A549 (cell line): ENCODE measurements around the gene SREBF1. TPM values are rescaled to one million over a fixed set of nuclear protein-coding genes. Genes with fewer than 3 reads are reported as not detected.

Source experiments
- ATAC-seq, 2 experiments: fragments of 200-7000 bp in 1 of 2; fragments of >200 bp in 1 of 2; cut with Nextera tagmentation in 1 of 2; cut with Tn5 transposase in 1 of 2; 3 replicates each; pipeline versions ENCODE4 v1.8.0 to v1.9.1; 2018 to 2020; ENCODE audit warnings: mild to moderate bottlenecking in 1 of 2, moderate library complexity in 1 of 2
- CTCF ChIA-PET: fragments of 300-600 bp; sonication (Branson Sonifier 250); formaldehyde crosslinking; extraction: SDS; loops from one replicate; lab custom pipeline; 2021; ENCODE audit warnings: antibody characterized with exemption, inconsistent platforms; lab: Yijun Ruan, JAX
- POLR2A ChIA-PET: fragments of 350-600 bp; formaldehyde crosslinking; extraction: SDS; loops from one replicate; lab custom pipeline; 2021; ENCODE audit warnings: antibody characterized with exemption, inconsistent platforms; lab: Yijun Ruan, JAX
- DNase-seq, 2 experiments: peaks; one replicate each; pipeline versions ENCODE4 v3.0.0 to v3.0.0-alpha.2; 2011 to 2016; ENCODE audit warnings: low read depth in 1 of 2, low spot score in 1 of 2
- FAIRE-seq: peaks from 2 replicates; lab custom pipeline; 2011; peaks lifted over from hg19 to GRCh38; lab: Jason Lieb, UNC
- H3K27ac ChIP-seq, 2 experiments: fragments of >200 bp; sonication (Bioruptor Twin); formaldehyde crosslinking; 3 replicates each; pipeline ENCODE4 v1.5.1; 2016 to 2017
- H3K4me1 ChIP-seq: fragments of >200 bp; sonication (Bioruptor Twin); formaldehyde crosslinking; 3 replicates; pipeline ENCODE4 v1.6.1; 2016
- H3K4me2 ChIP-seq: fragments of >200 bp; sonication (Bioruptor Twin); formaldehyde crosslinking; 3 replicates; pipeline ENCODE4 v1.6.1; 2016
- H3K4me3 ChIP-seq: fragments of >200 bp; sonication (Bioruptor Twin); formaldehyde crosslinking; 3 replicates; pipeline ENCODE4 v1.5.1; 2016
- H3K9me3 ChIP-seq: fragments of >200 bp; sonication (Bioruptor Twin); formaldehyde crosslinking; 3 replicates; pipeline ENCODE4 v1.6.1; 2016
- BHLHE40 ChIP-seq: IDR thresholded peaks from 2 replicates; pipeline ENCODE4 v1.6.1; 2012; ENCODE audit warnings: low read depth, low read length, inconsistent platforms
- CBX8 ChIP-seq: fragments of 200-600 bp; sonication (generic); IDR thresholded peaks from 2 replicates; pipeline ENCODE4 v1.6.1; 2016
- CEBPB ChIP-seq, 2 experiments: fragments of >200 bp in 1 of 2; sonication (Bioruptor Twin) in 1 of 2; formaldehyde crosslinking in 1 of 2; IDR thresholded peaks; 2 replicates each; pipeline ENCODE4 v1.6.1; 2012 to 2016
- CHD4 ChIP-seq: fragments of 200-600 bp; sonication (generic); IDR thresholded peaks from 2 replicates; pipeline ENCODE4 v1.6.1; 2016; ENCODE audit warnings: antibody characterized with exemption, mild to moderate bottlenecking, borderline replicate concordance
- EHF ChIP-seq: fragments of 250-450 bp; sonication (Bioruptor Pico); IDR thresholded peaks from 2 replicates; pipeline ENCODE4 v1.5.0; 2020; ENCODE audit warnings: mild to moderate bottlenecking
- EP300 ChIP-seq, 2 experiments: fragments of >200 bp; sonication (Bioruptor Twin); formaldehyde crosslinking; IDR thresholded peaks; 2 replicates in 1 of 2; 3 replicates in 1 of 2; pipeline ENCODE4 v1.6.1; 2016 to 2017
- FOSB ChIP-seq: fragments of 250-450 bp; sonication (Bioruptor Pico); IDR thresholded peaks from 2 replicates; pipeline ENCODE4 v1.5.0; 2020; ENCODE audit warnings: mild to moderate bottlenecking, moderate library complexity
- FOSL2 ChIP-seq, 2 experiments: fragments of 450-650 bp in 1 of 2; fragments of >200 bp in 1 of 2; sonication (Bioruptor Twin) in 1 of 2; formaldehyde crosslinking; IDR thresholded peaks; 2 replicates each; pipeline versions ENCODE4 v1.5.0 to v1.6.1; 2016 to 2020; ENCODE audit warnings: mild to moderate bottlenecking in 1 of 2, moderate library complexity in 1 of 2
- HEYL ChIP-seq: fragments of 250-450 bp; sonication (Bioruptor Pico); IDR thresholded peaks from 2 replicates; pipeline ENCODE4 v1.8.0; 2021; ENCODE audit warnings: mild to moderate bottlenecking, moderate library complexity
- HOXB5 ChIP-seq: fragments of 250-450 bp; sonication (Bioruptor Pico); IDR thresholded peaks from 2 replicates; pipeline ENCODE4 v1.5.0; 2020; ENCODE audit warnings: mild to moderate bottlenecking, moderate library complexity
- JUNB ChIP-seq: fragments of >200 bp; sonication (Bioruptor Twin); formaldehyde crosslinking; IDR thresholded peaks from 2 replicates; pipeline ENCODE4 v1.6.1; 2016
- KDM5A ChIP-seq: fragments of 200-600 bp; sonication (generic); IDR thresholded peaks from 2 replicates; pipeline ENCODE4 v1.6.1; 2016; ENCODE audit warnings: antibody characterized with exemption, mild to moderate bottlenecking
- MAZ ChIP-seq: fragments of 150-350 bp; IDR thresholded peaks from 2 replicates; pipeline ENCODE4 v1.6.1; 2014; ENCODE audit warnings: antibody characterized with exemption, low read depth, low read length, borderline replicate concordance
- NR3C1 ChIP-seq: fragments of >200 bp; sonication (Bioruptor Twin); formaldehyde crosslinking; IDR thresholded peaks from 3 replicates; pipeline ENCODE4 v1.6.1; 2017
- POLR2A ChIP-seq: IDR thresholded peaks from 2 replicates; pipeline ENCODE4 v1.6.1; 2012; ENCODE audit warnings: mild to moderate bottlenecking, low read length
- RARB ChIP-seq: fragments of 250-450 bp; sonication (Bioruptor Pico); IDR thresholded peaks from 2 replicates; pipeline ENCODE4 v1.8.0; 2021; ENCODE audit warnings: mild to moderate bottlenecking, moderate library complexity
- RNF2 ChIP-seq: fragments of 200-600 bp; sonication (generic); IDR thresholded peaks from 2 replicates; pipeline ENCODE4 v1.6.1; 2016; ENCODE audit warnings: low read depth, mild to moderate bottlenecking, antibody characterized with exemption, moderate library complexity, borderline replicate concordance
- SMC3 ChIP-seq: fragments of >200 bp; sonication (Bioruptor Twin); formaldehyde crosslinking; IDR thresholded peaks from 3 replicates; pipeline ENCODE4 v1.6.1; 2018; ENCODE audit warnings: inconsistent platforms
- ZNF302 ChIP-seq: fragments of 250-450 bp; sonication (Bioruptor Pico); IDR thresholded peaks from 2 replicates; pipeline ENCODE4 v1.9.0; 2021; ENCODE audit warnings: inconsistent platforms, mild to moderate bottlenecking, moderate library complexity
- ZSCAN20 ChIP-seq: fragments of 250-450 bp; sonication (Bioruptor Pico); IDR thresholded peaks from 2 replicates; pipeline ENCODE4 v1.8.0; 2022; ENCODE audit warnings: mild to moderate bottlenecking, moderate library complexity
- WGBS: methylation state at CpG from one replicate; pipeline ENCODE4 v1.1.6; 2017; ENCODE audit errors: missing lambda C conversion rate; 5-methylcytosine and 5-hydroxymethylcytosine counted together
- polyA plus RNA-seq, 4 experiments: library from polyadenylated mRNA; depleted of rRNA in 3 of 4; stranded (reverse); fragments of >200 nt; fragmentation: RNase III in 1 of 4; extraction: RNeasy Plus Mini Kit Qiagen cat#74134 plus additional on column Dnase treatment in 1 of 4; gene quantifications; 2 replicates in 3 of 4; 3 replicates in 1 of 4; pipeline ENCODE4 v1.2.3, GENCODE V29; 2011 to 2017
- TF ChIP-seq, protein P1 (sequence below): fragments of >200 bp; sonication (Bioruptor Twin); formaldehyde crosslinking; IDR thresholded peaks from 3 replicates; pipeline ENCODE4 v1.6.1; 2016
- TF ChIP-seq, protein P2 (sequence below): fragments of >200 bp; sonication (Bioruptor Twin); formaldehyde crosslinking; IDR thresholded peaks from 3 replicates; pipeline ENCODE4 v1.5.1; 2016
- TF ChIP-seq, protein P3 (sequence below): IDR thresholded peaks from 2 replicates; pipeline ENCODE4 v1.6.1; 2012; ENCODE audit warnings: low read depth, borderline replicate concordance

The SREBF1 gene
- polyA plus RNA-seq, 2 of the 4 experiments (the other 2 are of a cell fraction): 47.4 to 159 TPM

DNA sequence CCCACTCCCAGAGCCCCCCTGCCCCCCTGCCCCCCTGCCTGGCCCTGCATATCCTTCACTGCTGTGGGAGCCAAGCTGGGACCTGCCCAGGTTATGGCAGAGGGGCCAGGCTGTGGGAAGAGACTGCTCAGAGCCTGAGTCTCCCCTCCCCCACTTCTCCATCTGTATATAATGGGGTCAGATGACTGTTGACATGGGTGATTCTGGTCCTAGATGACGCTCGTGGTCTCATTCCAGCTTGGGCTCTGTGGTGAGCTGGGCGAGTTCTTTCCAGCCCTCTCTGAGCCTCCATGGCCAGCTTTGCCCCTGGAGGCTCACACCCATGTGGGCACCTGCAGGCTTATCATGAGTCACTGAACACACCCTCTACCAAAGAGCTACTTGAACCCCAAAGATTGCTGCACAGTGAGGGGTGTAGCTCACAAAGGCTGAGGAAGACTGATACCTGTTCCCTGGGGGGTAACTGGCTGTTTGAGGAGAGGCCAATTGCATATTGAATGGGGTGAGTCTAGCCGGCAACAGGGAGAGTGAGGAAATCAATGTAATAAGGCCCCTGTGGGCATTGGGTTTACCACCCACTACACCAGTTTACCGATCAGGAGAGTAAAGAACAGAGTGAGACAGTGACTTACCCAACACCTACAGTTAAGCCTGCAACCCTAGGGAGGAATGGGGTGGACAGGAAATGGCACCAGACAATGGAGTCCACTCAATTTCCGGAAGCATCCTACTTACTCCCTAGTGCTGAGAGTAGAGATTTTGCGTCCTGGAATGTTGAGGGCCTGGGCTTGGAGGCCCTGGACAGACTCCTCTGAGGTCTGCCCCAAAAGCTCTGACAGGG is 4.2 kb upstream of the SREBF1 start:
- FAIRE-seq: peak; percentile 73

DNA sequence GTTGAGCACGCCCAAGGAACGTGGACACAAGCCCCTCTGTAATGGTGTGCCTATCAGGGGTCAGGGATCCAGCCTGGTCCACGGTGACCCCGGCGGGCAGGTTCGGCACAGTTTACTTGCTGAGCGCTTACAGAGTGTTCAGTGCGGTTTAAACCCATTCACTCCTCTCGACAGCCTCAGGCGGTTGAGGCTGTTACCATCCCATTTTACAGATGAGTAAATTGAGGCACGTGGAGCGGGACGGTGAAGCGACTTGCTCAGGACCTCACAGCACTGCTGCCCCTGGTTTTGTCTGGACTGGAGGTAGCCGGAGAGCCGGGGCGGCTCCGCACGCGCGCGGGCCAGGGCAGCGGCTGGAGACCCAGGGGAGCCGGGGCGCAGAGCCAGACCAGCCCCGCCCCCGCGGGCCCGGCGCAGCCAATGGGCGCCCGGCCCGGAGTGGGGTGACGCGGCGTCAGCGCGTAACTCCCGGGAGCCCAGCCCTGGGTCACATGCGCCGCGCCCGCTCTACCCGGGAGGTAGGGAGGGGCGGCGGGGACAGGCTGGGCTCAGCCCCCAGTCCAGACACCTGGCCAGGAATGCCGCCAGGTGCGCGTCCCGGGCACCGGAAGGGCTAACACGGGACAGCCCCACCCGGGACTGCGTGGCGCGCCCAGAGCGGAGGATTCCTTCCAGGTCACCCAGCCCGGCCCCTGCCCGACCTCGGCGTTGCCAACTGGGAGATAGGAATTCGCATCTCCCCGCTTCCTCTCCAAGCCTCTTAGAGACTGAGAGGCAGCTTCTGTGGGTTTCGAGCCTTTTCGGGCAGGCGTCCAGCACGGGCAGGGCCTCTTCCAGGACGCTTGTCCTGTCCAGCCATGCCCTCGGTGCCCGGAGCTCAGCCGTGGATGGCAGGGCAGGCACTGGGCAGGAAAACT is 3.3 kb upstream of the SREBF1 start:
- Histone ChIP-seq H3K9me3 (no peaks in the 10 kb centered on the region), H3K4me1 (peaks cover 56% of the 10 kb centered on the region), H3K4me3 (peak overlapping the region; percentile 44), H3K4me2 (peak overlapping the region; percentile 93), H3K27ac (peak overlapping the region; percentile 98)
- WGBS: 3% methylated on average over 50 of the region's 71 CpGs
- DNase-seq (peak; percentile 90 to 95), ATAC-seq (peak; percentile 40 to 69), FAIRE-seq (peak; percentile 67)
- CTCF ChIA-PET: interaction anchor here (0.5 to 35.9 kb wide), 8 partner anchors 15 to 160 kb away, joined by 3 to 859 read pairs (median 30); no protein-coding TSS in a partner anchor
- POLR2A ChIA-PET: interaction anchor here (0.7 to 4.8 kb wide), 5 partner anchors 13 to 119 kb away, joined by 4 to 100 read pairs (median 5); no protein-coding TSS in a partner anchor
- TF ChIP-seq BHLHE40 (no peak), RNF2 (no peak), MAZ (0 out of 2 replicates have a peak, but pooled peaks have one; percentile 73), EP300 (IDR thresholded peaks at IDR 0.05) (peak; percentile 17 to 36; a peak in 2 of 5 replicates), SMC3 (0 out of 3 replicates have a peak, but pooled peaks have one; percentile 4), JUNB (no peak), KDM5A (no peak), NR3C1 (no peak), CHD4 (peak; percentile 99), CBX8 (no peak), ZSCAN20 (CRISPR knock-in tag) (peak; percentile 89), CEBPB (IDR thresholded peaks at IDR 0.05) (no peak), RARB (CRISPR knock-in tag) (peak; percentile 77; the same call in 1 of the 2 replicates), ZNF302 (peak; percentile 74; the same call in 1 of the 2 replicates), HEYL (CRISPR knock-in tag) (peak; percentile 93; the same call in 1 of the 2 replicates)
- TF ChIP-seq, protein P1, sequence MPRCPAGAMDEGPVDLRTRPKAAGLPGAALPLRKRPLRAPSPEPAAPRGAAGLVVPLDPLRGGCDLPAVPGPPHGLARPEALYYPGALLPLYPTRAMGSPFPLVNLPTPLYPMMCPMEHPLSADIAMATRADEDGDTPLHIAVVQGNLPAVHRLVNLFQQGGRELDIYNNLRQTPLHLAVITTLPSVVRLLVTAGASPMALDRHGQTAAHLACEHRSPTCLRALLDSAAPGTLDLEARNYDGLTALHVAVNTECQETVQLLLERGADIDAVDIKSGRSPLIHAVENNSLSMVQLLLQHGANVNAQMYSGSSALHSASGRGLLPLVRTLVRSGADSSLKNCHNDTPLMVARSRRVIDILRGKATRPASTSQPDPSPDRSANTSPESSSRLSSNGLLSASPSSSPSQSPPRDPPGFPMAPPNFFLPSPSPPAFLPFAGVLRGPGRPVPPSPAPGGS: peak; percentile 89; the same call in 1 of the 3 replicates
- TF ChIP-seq, protein P2, sequence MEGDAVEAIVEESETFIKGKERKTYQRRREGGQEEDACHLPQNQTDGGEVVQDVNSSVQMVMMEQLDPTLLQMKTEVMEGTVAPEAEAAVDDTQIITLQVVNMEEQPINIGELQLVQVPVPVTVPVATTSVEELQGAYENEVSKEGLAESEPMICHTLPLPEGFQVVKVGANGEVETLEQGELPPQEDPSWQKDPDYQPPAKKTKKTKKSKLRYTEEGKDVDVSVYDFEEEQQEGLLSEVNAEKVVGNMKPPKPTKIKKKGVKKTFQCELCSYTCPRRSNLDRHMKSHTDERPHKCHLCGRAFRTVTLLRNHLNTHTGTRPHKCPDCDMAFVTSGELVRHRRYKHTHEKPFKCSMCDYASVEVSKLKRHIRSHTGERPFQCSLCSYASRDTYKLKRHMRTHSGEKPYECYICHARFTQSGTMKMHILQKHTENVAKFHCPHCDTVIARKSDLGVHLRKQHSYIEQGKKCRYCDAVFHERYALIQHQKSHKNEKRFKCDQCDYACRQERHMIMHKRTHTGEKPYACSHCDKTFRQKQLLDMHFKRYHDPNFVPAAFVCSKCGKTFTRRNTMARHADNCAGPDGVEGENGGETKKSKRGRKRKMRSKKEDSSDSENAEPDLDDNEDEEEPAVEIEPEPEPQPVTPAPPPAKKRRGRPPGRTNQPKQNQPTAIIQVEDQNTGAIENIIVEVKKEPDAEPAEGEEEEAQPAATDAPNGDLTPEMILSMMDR: no peak

More for the DNA sequence above, 4.2 kb upstream of the SREBF1 start:
- DNase-seq (no peak), ATAC-seq (no peak; a peak in 1 of 6 replicates)
- Histone ChIP-seq H3K9me3 (no peaks in the 10 kb centered on the region), H3K4me1 (peaks cover 48% of the 10 kb centered on the region), H3K4me3 (peak overlapping the region; percentile 44), H3K4me2 (peak overlapping the region; percentile 93), H3K27ac (peak overlapping the region; percentile 98)
- WGBS: 74% methylated on average over 7 of the region's 7 CpGs
- ChIA-PET CTCF (interaction anchor here (0.5 to 35.9 kb wide), 6 partner anchors 14 to 161 kb away, joined by 3 to 859 read pairs (median 16); no protein-coding TSS in a partner anchor), POLR2A (interaction anchor here (0.7 to 2.0 kb wide), 7 partner anchors 11 to 118 kb away, joined by 3 to 6 read pairs (median 4); no protein-coding TSS in a partner anchor)
- peak; percentile 38; the same call in 1 of the 2 replicates for TF ChIP-seq ZNF302
- no peak for TF ChIP-seq RNF2
- TF ChIP-seq CHD4: no peak
- TF ChIP-seq, protein P2: no peak
- no peak for TF ChIP-seq BHLHE40
- peak; percentile 66; the same call in 1 of the 2 replicates for TF ChIP-seq EHF (CRISPR knock-in tag)
- TF ChIP-seq, protein P3, sequence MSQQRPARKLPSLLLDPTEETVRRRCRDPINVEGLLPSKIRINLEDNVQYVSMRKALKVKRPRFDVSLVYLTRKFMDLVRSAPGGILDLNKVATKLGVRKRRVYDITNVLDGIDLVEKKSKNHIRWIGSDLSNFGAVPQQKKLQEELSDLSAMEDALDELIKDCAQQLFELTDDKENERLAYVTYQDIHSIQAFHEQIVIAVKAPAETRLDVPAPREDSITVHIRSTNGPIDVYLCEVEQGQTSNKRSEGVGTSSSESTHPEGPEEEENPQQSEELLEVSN: no peak
- 0 out of 2 replicates have a peak, but pooled peaks have one; percentile 36 for TF ChIP-seq FOSB
- TF ChIP-seq, protein P1: no peak
- TF ChIP-seq FOSL2 (IDR thresholded peaks at IDR 0.05): no peak
- TF ChIP-seq FOSL2 (CRISPR knock-in tag; IDR thresholded peaks at IDR 0.05): peak; percentile 49; the same call in 1 of the 2 replicates
- 0 out of 2 replicates have a peak, but pooled peaks have one; percentile 24 for TF ChIP-seq HOXB5
- peak; percentile 1 for TF ChIP-seq POLR2A
